HG03520 (cell line): ENCODE results near the gene FAM219B.

ENCODE experiments used
- ATAC-seq: cut with Tn5 transposase; IDR thresholded peaks from one replicate; pipeline ENCODE4 v1.9.1; 2021; ENCODE audit warnings: mild to moderate bottlenecking, moderate library complexity; ENCODE audit not compliant: unreplicated experiment

The FAM219B gene

GRCh38 chr15:74851960-74852359, 54.7 kb downstream of the FAM219B start:
- no peak for ATAC-seq

- ATAC-seq, result no peak
Measured at GRCh38 chr15:74850393-74850792, 56.3 kb downstream of the FAM219B start.
